Colonic mucosa (tissue), 4 donors: ENCODE results near the gene MCRIP2. TPM values are rescaled to one million over a fixed set of nuclear protein-coding genes. Genes with fewer than 3 reads are reported as not detected.

Experiments
- DNase-seq: peaks from one replicate; pipeline ENCODE4 v3.0.0-alpha.2; 2020
- H3K27ac ChIP-seq: fragments of 200-600 bp; one replicate; pipeline ENCODE4 v1.8.0; 2021
- H3K27me3 ChIP-seq: fragments of 200-600 bp; one replicate; pipeline ENCODE4 v1.8.0; 2021
- H3K36me3 ChIP-seq: fragments of 200-600 bp; one replicate; pipeline ENCODE4 v1.8.0; 2021
- H3K4me1 ChIP-seq: fragments of 200-600 bp; one replicate; pipeline ENCODE4 v1.8.0; 2021; ENCODE audit warnings: mild to moderate bottlenecking
- H3K4me3 ChIP-seq: fragments of 200-600 bp; one replicate; pipeline ENCODE4 v1.8.0; 2021
- H3K9ac ChIP-seq, 2 donors: one replicate each; pipeline ENCODE4 v1.7.0; 2013; ENCODE audit warnings: control low read depth in 2 of 2, low read depth in 2 of 2, low read length in 2 of 2
- H3K9me3 ChIP-seq: fragments of 200-600 bp; one replicate; pipeline ENCODE4 v1.8.0; 2021
- CTCF ChIP-seq: fragments of 200-600 bp; IDR thresholded peaks from one replicate; pipeline ENCODE4 v1.8.0; 2022; ENCODE audit warnings: antibody characterized with exemption, mild to moderate bottlenecking
- intact Hi-C: fragments of 100-400 bp; cut with DNase I; formaldehyde crosslinking; loops from one replicate; pipeline ENCODE4 v1.14.1; 2022
- total RNA-seq, 2 donors: library from RNA; stranded (reverse); fragmentation: NEBNext Ultra II Directional in 1 of 2; extraction: Animal tissue kit (Norgen Biotek cat#: 25700) in 1 of 2; gene quantifications; one replicate each; pipeline ENCODE4 v1.2.1, GENCODE V29; 2021
- donor health status: healthy.
- donor health status: DM: no; HTN: no; CAD: no.
- donor health status: DM: no; HTN: no; CAD: no.

The MCRIP2 gene
- total RNA-seq, 2 donors from 2014 or later = 132 to 158 TPM

- H3K36me3 ChIP-seq = no peaks in the 10 kb centered on the region
- H3K4me1 ChIP-seq = no peaks in the 10 kb centered on the region
- intact Hi-C loops = no loop called here
- no peak overlapping the region for H3K9ac ChIP-seq
- no peak overlapping the region for H3K4me3 ChIP-seq
- no peaks in the 10 kb centered on the region for H3K27me3 ChIP-seq
- H3K9me3 ChIP-seq = no peaks in the 10 kb centered on the region
- no peak overlapping the region for H3K27ac ChIP-seq
- no peak for DNase-seq
- no peak for TF ChIP-seq CTCF
Measured at GRCh38 chr16:600781-601180, 40.8 kb upstream of the MCRIP2 start.

GRCh38 chr16:603933-604332 lies 37.7 kb upstream of the MCRIP2 start:
- Histone ChIP-seq H3K4me1 (no peaks in the 10 kb centered on the region), H3K4me3 (no peak overlapping the region), H3K9ac (no peak overlapping the region), H3K9me3 (no peaks in the 10 kb centered on the region), H3K27me3 (no peaks in the 10 kb centered on the region), H3K36me3 (no peaks in the 10 kb centered on the region), H3K27ac (no peak overlapping the region)
- intact Hi-C loops = no loop called here
- no peak for TF ChIP-seq CTCF
- no peak for DNase-seq

GRCh38 chr16:606656-607307 lies 34.8 kb upstream of the MCRIP2 start:
- DNase-seq = no peak
- no peak for TF ChIP-seq CTCF
- Histone ChIP-seq H3K4me1 (no peaks in the 10 kb centered on the region), H3K9ac (no peak overlapping the region), H3K9me3 (no peaks in the 10 kb centered on the region), H3K36me3 (no peaks in the 10 kb centered on the region), H3K4me3 (no peak overlapping the region), H3K27ac (no peak overlapping the region), H3K27me3 (no peaks in the 10 kb centered on the region)
- intact Hi-C loops = no loop called here

GRCh38 chr16:608019-608418 lies 33.6 kb upstream of the MCRIP2 start:
- no peaks in the 10 kb centered on the region for H3K4me1 ChIP-seq
- H3K36me3 ChIP-seq = no peaks in the 10 kb centered on the region
- intact Hi-C loops = no loop called here
- no peak overlapping the region for H3K9ac ChIP-seq
- no peak for TF ChIP-seq CTCF
- no peaks in the 10 kb centered on the region for H3K27me3 ChIP-seq
- no peak overlapping the region for H3K27ac ChIP-seq
- no peak overlapping the region for H3K4me3 ChIP-seq
- DNase-seq = no peak
- no peaks in the 10 kb centered on the region for H3K9me3 ChIP-seq

GRCh38 chr16:609316-609715 lies 32.3 kb upstream of the MCRIP2 start:
- Histone ChIP-seq H3K27ac (no peak overlapping the region), H3K27me3 (no peaks in the 10 kb centered on the region), H3K36me3 (no peaks in the 10 kb centered on the region), H3K4me1 (no peaks in the 10 kb centered on the region), H3K9ac (no peak overlapping the region), H3K9me3 (no peaks in the 10 kb centered on the region), H3K4me3 (no peak overlapping the region)
- no peak for DNase-seq
- no peak for TF ChIP-seq CTCF
- intact Hi-C loops = no loop called here
